GM23248 (cell line): ENCODE results near the gene TPK1.

ENCODE experiments used
- EZH2 ChIP-seq: fragments of 200-600 bp; sonication (generic); IDR thresholded peaks from 2 replicates; pipeline ENCODE4 v1.6.1; 2018; ENCODE audit warnings: antibody characterized with exemption, mild to moderate bottlenecking; ENCODE audit not compliant: insufficient read depth, poor library complexity, severe bottlenecking
- EZH2phosphoT487 ChIP-seq: fragments of 200-600 bp; sonication (generic); IDR thresholded peaks from 2 replicates; pipeline ENCODE4 v1.6.1; 2018; ENCODE audit warnings: antibody characterized with exemption, moderate library complexity, mild to moderate bottlenecking, low read depth; ENCODE audit not compliant: insufficient read depth

GRCh38 chr7:144665689-144666381 is 170.0 kb downstream of the TPK1 start:
- TF ChIP-seq EZH2phosphoT487, result no peak
- no peak for TF ChIP-seq EZH2
